Mammary epithelial cell (primary cell): ENCODE data around the gene PID1.

Source experiments
- CTCF ChIP-seq, 2 donors: IDR thresholded peaks in 1 of 2; conservative IDR thresholded peaks in 1 of 2; 2 replicates each; pipeline ENCODE4 v1.5.1; 2011 to 2012; ENCODE audit warnings: inconsistent platforms in 2 of 2, low read length in 2 of 2, mild to moderate bottlenecking in 2 of 2, control low read depth in 1 of 2, low read depth in 1 of 2; ENCODE audit not compliant: insufficient read depth in 1 of 2; ENCODE audit errors: extremely low read depth in 1 of 2
- EZH2 ChIP-seq: IDR thresholded peaks from 2 replicates; pipeline ENCODE4 v1.6.1; 2012; ENCODE audit warnings: low read length, inconsistent platforms, borderline replicate concordance

- no peak for TF ChIP-seq CTCF (conservative IDR thresholded peaks at IDR 0.05 in 1 of 2, IDR thresholded peaks at IDR 0.05 in 1 of 2; ENCODE audit: extremely low read depth in 1 of 2, insufficient read depth in 1 of 2, low read depth in 1 of 2, low read length in 2 of 2)
- TF ChIP-seq EZH2 = no peak
Observed at GRCh38 chr2:229170916-229171315, 100.2 kb downstream of the PID1 start.
